Kidney glomerular epithelial cell (primary cell): ENCODE measurements around the gene CASTOR1.

Source experiments
- DNase-seq: peaks from one replicate; lab custom pipeline; 2025; lab: John Stamatoyannopoulos, UW

The CASTOR1 gene

DNA sequence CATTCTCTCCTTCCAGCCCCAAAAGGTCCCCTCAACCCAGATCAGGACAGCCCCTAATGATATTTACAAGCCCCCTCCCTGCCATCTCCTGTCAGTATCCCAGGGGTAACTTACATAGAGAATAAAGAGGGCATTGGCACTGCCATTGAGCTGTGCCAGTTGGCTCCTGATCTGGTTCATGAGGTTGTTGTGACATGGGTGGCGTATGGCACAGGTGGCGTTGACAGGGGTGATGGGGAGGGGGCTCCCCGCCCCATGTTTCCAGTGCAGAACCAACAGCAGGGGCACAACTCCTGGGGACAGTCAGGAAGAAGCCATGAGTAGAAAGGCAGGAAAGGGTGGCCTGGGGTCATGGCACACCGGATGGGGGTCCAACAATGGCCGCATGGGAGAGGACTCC lies 44.7 kb downstream of the CASTOR1 start:
- DNase-seq = no peak

DNA sequence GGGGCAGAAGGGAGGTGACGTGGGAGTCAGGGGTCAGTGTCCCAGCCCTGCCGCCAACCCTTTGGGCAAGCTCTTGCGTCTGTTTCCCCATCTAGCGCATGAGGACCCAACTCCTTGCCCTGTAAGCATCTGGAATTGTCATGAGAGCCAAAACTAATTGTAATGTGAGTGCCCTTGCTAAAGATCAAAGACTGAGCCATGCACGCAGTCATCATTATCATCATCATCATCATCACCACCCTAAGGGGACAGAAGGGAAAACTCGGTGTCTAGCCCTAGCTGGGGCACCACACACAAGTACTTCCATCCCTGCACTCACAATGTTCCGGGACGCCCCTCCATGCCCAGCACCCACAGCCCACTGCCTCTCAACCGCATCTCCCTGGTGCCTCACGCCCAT lies 45.2 kb downstream of the CASTOR1 start:
- DNase-seq = no peak

DNA sequence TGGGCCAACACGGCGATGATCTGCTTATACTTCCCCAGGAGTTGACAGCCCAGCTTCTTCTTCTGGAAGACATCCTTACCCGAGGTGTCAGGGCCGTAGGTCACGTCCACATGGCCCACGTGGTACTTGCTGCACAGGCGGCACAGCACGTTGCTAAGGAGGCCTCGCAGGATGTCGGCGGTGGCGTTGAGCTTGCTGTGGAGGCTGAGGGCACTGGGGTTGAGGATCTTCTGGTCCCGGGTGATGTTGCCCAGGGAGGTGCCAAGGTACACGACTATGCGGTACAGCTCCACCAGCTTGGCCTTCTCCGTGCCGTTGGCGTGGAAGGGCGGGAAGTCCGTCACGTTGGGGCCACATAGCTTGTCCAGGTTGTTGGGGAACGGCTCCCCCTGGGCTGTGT lies 45.6 kb downstream of the CASTOR1 start:
- no peak for DNase-seq

DNA sequence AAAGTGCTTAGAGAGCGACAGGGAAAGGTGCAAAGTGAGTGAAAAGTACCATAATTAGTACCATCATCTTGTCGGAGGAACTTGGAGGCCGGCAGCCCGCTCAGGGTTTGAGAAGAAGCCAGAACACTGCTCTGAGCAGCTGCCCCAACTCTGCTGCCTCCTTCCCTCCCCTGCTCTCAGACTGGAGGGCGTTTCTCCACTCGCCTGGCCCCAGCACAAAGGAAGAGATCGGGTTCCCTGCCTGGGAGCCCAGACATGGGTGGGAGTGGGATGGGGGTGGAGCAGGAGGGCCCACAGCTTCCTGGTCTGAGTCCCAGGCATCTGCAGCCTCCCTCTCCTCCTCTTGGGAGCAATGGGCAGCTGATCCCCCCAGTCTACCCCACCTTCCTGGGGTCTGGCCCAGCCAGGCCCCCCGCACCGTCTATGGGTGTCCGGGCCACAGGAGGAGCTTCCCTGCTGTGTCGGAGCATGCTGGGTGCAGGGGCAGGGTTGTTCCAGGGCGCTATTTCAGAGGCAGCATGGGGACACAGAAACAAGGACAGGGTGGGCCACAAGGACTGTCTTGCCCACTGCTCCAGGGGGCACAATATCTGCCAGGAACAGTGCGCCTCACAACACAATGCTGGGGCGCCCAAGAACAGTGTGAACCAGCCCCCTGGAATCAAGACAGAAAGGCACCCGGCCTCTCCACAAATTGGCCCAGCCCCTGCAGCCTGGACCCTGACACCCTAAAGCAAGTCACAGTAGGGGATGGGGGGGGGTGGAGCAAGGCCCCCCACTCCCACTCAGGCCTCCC lies 47.5 kb downstream of the CASTOR1 start:
- no peak for DNase-seq

DNA sequence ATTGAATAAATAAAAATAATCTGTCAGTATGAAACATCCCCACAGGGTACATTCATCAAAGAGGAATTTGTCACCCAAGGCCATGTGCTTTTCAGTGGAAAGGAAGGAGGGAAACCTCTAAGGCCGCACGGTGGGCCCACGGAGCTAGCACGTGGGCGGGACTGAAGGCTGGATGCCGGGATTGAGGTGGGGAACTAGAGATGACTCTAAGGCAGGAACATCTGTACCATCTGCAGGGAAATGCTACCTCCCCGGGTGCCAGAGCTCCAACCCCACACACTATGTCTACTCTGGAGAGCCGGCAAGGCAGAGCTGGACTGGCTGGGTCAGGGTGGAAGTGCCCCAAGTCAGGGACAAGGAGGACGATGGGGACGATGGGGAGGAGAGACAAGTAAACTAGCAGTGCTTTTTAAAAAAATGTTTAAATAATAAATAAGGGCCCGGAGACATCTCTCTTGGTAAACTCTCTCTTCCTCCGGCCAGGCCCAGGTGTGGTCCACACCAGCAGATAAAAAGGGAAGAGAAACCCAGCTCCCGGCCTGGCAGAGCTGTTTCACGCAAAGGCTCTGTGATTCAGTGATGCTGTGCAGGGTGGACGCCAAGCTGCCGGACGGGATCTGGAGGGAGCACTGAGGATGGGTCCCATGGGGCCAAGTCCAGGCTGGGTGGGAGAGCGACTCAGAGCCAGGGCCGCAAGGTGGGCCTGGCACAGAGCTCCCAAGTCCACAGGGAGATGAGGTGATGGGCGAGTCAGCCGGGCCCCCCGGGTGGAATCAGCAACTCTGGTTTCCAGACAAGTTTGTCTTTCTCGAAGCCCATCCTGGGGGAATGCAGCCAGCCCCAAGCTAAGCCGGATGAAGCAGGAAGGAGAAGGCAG lies 48.5 kb downstream of the CASTOR1 start:
- no peak for DNase-seq

DNA sequence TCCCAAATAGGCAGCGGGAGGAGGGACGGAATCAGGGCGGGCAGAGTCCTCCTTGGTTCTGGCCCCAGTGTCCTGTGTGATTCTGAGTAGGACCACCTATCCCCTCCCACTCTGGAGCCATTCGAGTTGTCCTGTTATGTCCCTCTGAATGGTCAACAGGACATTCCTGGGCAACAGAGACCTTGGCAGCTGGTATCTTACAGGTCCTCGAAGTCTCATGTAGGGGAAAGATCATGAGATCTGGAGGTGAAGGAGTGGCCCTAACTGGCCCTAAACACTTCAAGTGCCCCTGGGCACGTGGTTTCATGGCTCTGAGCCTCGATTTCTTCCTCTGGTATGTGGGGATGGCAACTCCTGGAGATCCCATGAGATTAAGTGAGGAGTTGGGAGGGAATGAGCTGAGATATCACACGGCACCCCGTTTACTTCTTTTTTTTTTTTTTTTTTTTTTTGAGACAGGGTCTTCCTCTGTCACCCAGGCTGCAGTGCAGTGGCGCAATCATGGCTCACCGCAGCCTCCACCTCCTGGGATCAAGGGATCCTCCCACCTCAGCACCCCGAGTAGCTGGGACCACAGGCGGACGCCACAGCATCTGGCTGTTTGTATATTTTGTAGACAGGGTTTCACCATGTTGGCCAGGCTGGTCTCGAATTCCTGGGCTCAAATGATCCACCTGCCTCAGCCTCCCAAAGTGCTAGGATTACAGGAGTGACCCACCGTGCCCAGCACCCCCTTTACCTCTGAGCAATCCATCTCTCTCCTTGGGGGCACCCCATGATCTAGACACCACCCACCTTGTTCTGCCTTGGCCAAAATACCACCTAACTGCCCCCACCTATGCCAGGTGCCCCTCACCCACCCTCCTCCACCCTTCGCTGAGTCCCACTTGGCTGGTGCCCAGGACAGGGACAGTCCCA lies 49.6 kb downstream of the CASTOR1 start:
- DNase-seq = no peak

DNA sequence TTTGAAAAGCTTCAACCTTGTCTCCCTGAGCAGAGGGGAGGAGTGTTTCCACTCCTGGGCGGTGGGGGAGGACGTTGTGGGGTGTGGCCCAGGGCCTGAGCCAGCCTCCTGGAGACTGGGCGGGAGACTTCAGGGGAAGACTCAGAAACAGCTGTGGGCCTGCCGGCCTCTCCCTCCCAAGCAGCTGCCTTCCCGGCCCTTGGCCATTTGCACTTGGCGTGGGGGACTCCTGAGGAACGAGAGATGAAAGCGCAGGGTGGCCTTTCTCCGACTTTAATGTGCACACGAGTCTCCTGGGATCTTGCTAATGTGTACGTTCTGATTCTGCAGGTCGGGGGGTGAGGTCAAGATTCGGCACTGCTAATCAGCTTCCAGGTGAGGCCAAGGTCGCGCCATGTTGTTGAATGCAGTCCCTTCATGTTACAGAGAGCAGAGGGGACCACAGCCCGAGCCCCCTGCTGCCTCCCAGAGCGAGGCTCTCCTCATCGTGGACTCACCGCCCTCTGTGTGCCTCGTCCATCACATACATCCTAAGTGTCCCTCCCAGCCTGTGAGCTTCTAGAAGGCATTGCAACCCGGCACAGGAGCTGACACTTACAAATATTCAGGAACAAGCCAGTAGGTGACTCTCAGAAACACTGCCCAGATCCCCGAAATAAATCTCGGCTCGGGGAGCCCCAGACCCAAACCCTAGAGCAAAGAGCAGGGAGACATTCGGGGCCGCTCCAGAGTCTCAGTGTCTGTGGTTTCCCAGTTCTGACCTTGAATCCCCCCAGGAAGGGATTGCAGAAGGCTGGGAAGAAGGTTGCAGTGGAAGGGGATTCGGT lies 50.4 kb downstream of the CASTOR1 start:
- DNase-seq = no peak

DNA sequence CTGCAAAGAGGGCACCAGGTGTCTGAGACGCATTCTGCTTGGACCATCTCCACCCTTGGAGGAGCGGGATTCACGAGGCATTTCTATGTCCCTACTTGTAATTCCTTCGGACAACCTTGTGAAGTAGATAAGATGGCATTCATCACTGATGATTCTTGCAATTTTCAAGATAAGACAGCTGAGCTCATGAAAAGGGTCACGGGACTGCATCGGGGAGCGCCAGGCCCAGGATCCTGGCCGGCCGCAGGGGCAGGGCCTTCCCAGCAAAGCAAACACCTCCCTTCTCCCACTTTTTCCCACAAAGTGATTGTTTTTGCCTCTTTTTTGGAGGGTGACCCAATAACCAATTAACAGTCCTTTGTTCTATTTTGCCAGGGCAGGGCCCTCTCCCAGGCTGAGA lies 51.2 kb downstream of the CASTOR1 start:
- DNase-seq = no peak

DNA sequence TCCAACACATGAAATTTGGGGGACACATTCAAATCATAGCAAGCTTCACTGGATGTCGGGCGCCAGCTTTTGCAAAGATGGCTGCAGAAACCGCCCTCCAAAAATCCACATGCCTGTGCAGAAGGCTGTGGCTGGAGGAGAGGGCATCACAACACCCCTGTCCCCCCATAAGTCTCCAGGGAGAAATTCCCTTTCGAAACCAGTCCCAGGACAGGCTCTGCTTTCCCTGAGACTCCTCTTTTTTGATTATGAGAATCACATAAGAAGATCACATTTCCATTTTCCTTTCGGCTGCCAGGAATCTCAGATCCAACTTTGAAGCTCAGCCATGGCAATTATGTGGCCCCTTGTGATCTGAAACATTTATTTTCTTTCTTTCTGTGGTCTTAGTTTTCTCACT lies 52.4 kb downstream of the CASTOR1 start:
- no peak for DNase-seq

DNA sequence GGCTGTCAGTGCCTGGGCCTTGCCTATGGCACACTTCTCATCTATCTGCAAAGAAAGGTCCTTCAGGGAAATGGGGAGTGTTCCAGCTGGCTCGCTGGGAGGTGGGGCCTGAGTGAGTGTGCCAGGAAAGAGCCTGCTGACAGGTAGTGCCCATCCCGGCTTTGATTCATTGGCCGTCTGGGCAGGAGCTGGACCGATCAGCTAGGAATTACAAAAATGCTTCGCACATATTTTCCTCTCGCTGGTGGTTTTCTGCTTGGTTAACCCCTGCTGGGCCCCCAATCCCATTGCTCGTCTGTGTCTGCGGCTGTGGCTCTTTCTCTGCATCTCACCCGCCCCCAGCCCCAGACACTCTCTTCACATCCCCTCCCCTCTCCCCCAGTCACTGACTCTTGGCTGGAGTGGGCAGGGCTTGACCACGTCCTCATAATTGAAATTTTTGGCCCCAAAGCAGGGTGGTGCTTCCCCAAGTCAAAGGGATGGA lies 53.6 kb downstream of the CASTOR1 start:
- peak; percentile 99 for DNase-seq
